Esophagus muscularis mucosa (tissue), 4 donors: ENCODE measurements around the gene CDKN2C.

Source experiments
- CTCF ChIP-seq, 3 experiments: fragments of 200-600 bp in 2 of 3; fragments of 450-650 bp in 1 of 3; sonication (generic) in 2 of 3; IDR thresholded peaks; one replicate each; pipeline ENCODE4 v1.5.1; 2017 to 2019; ENCODE audit warnings: antibody characterized with exemption in 3 of 3, mild to moderate bottlenecking in 2 of 3, moderate library complexity in 1 of 3
- EP300 ChIP-seq: sonication (generic); formaldehyde crosslinking; IDR thresholded peaks from one replicate; pipeline ENCODE4 v1.6.1; 2017; ENCODE audit warnings: antibody characterized with exemption
- POLR2A ChIP-seq: fragments of 450-650 bp; IDR thresholded peaks from one replicate; pipeline ENCODE4 v1.6.1; 2017; ENCODE audit warnings: antibody characterized with exemption, moderate library complexity, mild to moderate bottlenecking, low read depth
- POLR2AphosphoS5 ChIP-seq, 2 donors: sonication (generic); formaldehyde crosslinking; IDR thresholded peaks; one replicate each; pipeline ENCODE4 v1.6.1; 2017; ENCODE audit warnings: antibody characterized with exemption in 2 of 2

GRCh38 chr1:50920409-50920808 is 49.6 kb upstream of the CDKN2C start:
- no peak for TF ChIP-seq POLR2A
- no peak for TF ChIP-seq CTCF (IDR thresholded peaks at IDR 0.05)
- TF ChIP-seq POLR2AphosphoS5 (IDR thresholded peaks at IDR 0.05) = no peak
- TF ChIP-seq EP300 = no peak
